ENCODE measurements around the gene SMARCC2.

SMARCC2 gene

DNA sequence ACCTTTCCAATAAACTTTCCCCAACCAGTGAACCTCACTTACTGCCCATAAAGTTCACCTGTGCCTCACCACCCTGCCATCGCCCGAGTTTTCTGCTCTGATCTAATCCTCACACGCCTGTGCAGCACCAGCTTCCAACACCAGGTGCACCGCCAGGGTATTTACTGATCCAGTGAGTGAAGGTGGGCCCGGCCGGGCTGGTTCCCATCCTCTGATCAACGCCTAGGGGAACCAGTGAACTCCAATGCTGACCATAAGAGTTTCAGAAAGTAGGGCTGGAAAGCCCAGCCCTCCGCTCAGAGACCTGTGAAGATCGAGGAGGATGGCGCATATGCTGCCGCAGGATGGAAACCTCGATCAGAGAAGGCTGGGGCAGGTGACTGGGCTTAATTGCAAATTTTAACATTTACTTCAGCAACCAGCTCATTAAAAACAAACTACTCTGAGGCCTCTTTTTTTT is 37.6 kb downstream of the SMARCC2 start:
- Histone ChIP-seq H2AFZ (ENCODE audit: low read length) (peak overlapping the region; percentile 86), H3K27ac (ENCODE audit: low read length) (peak overlapping the region; percentile 80), H3F3A (ENCODE audit: insufficient read depth, low read length) (peaks cover 12% of the 10 kb centered on the region), H3K79me2 (ENCODE audit: low read length) (peaks cover 11% of the 10 kb centered on the region), H3K9me3 (replicated peaks; ENCODE audit: insufficient read depth, low read length) (no peaks in the 10 kb centered on the region), H3K9ac (ENCODE audit: low read length) (peak overlapping the region; percentile 81), H4K20me1 (ENCODE audit: insufficient read depth, low read length) (no peaks in the 10 kb centered on the region), H3K4me2 (ENCODE audit: low read depth, low read length) (peak overlapping the region; percentile 97), H3K4me3 (ENCODE audit: low read length) (peak overlapping the region; percentile 67), H3K27me3 (replicated peaks; ENCODE audit: insufficient read depth, low read length) (no peaks in the 10 kb centered on the region), H3K36me3 (replicated peaks; ENCODE audit: insufficient read depth, low read length) (no peaks in the 10 kb centered on the region), H3K9me2 (replicated peaks; ENCODE audit: insufficient read depth, low read length) (no peaks in the 10 kb centered on the region), H3K4me1 (ENCODE audit: low read length) (peaks cover 13% of the 10 kb centered on the region)
- peak; percentile 88 for DNase-seq
- TF ChIP-seq EZH2 (optimal IDR thresholded peaks at IDR 0.05; ENCODE audit: low read depth, low read length), result no peak
- peak; percentile 68 for TF ChIP-seq CTCF (IDR thresholded peaks at IDR 0.05; ENCODE audit: low read length)
- TF ChIP-seq EZH2phosphoT487 (IDR thresholded peaks at IDR 0.05; ENCODE audit: low read length), result no peak

DNA sequence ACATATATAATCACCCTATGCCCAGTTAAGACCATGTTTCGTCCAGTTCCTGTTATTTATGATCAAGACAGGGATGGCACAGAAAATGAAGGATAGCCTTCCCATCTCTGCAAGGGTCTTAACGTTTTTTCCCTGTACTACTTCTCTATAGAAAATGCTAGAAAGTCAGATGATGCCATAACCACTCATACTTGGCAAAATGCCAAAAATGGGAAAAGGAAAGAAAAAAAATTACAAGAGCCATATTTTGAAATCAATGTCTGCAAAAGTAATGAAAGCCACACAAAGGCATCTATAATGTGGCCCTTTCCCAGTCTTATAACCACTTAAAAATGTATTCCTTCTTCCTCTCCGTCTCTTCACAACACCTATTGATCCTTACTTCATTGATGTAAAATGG is 38.7 kb downstream of the SMARCC2 start:
- no peak for DNase-seq
- H3K27me3 ChIP-seq (replicated peaks; ENCODE audit: insufficient read depth, low read length), result no peaks in the 10 kb centered on the region
- H3K79me2 ChIP-seq (ENCODE audit: low read length), result peaks cover 11% of the 10 kb centered on the region
- peaks cover 13% of the 10 kb centered on the region for H3K4me1 ChIP-seq (ENCODE audit: low read length)
- no peaks in the 10 kb centered on the region for H3K9me3 ChIP-seq (replicated peaks; ENCODE audit: insufficient read depth, low read length)
- H3K4me3 ChIP-seq (ENCODE audit: low read length), result no peak overlapping the region
- H3K27ac ChIP-seq (ENCODE audit: low read length), result no peak overlapping the region
- H3K9ac ChIP-seq (ENCODE audit: low read length), result no peak overlapping the region
- H3K36me3 ChIP-seq (replicated peaks; ENCODE audit: insufficient read depth, low read length), result no peaks in the 10 kb centered on the region
- no peaks in the 10 kb centered on the region for H4K20me1 ChIP-seq (ENCODE audit: insufficient read depth, low read length)
- H3K4me2 ChIP-seq (ENCODE audit: low read depth, low read length), result peak overlapping the region; percentile 97; the same call in 1 of the 2 replicates
- no peaks in the 10 kb centered on the region for H3K9me2 ChIP-seq (replicated peaks; ENCODE audit: insufficient read depth, low read length)
- H3F3A ChIP-seq (ENCODE audit: insufficient read depth, low read length), result peaks cover 14% of the 10 kb centered on the region
- no peak overlapping the region for H2AFZ ChIP-seq (ENCODE audit: low read length)
- no peak for TF ChIP-seq EZH2 (optimal IDR thresholded peaks at IDR 0.05; ENCODE audit: low read depth, low read length)
- no peak for TF ChIP-seq EZH2phosphoT487 (IDR thresholded peaks at IDR 0.05; ENCODE audit: low read length)
- no peak for TF ChIP-seq CTCF (IDR thresholded peaks at IDR 0.05; ENCODE audit: low read length)

- no peak overlapping the region for H3K27ac ChIP-seq (ENCODE audit: low read length)
- no peaks in the 10 kb centered on the region for H4K20me1 ChIP-seq (ENCODE audit: insufficient read depth, low read length)
- no peaks in the 10 kb centered on the region for H3K27me3 ChIP-seq (replicated peaks; ENCODE audit: insufficient read depth, low read length)
- no peaks in the 10 kb centered on the region for H3K79me2 ChIP-seq (ENCODE audit: low read length)
- H3K9me2 ChIP-seq (replicated peaks; ENCODE audit: insufficient read depth, low read length), result no peaks in the 10 kb centered on the region
- H3K4me2 ChIP-seq (ENCODE audit: low read depth, low read length), result no peak overlapping the region
- no peak overlapping the region for H3K9ac ChIP-seq (ENCODE audit: low read length)
- H3K4me1 ChIP-seq (ENCODE audit: low read length), result peaks cover 6% of the 10 kb centered on the region
- no peak for TF ChIP-seq EZH2 (optimal IDR thresholded peaks at IDR 0.05; ENCODE audit: low read depth, low read length)
- TF ChIP-seq EZH2phosphoT487 (IDR thresholded peaks at IDR 0.05; ENCODE audit: low read length), result no peak
- TF ChIP-seq CTCF (IDR thresholded peaks at IDR 0.05; ENCODE audit: low read length), result no peak
- peaks cover 17% of the 10 kb centered on the region for H3F3A ChIP-seq (ENCODE audit: insufficient read depth, low read length)
- H2AFZ ChIP-seq (ENCODE audit: low read length), result no peak overlapping the region
- H3K4me3 ChIP-seq (ENCODE audit: low read length), result no peak overlapping the region
- no peaks in the 10 kb centered on the region; the same call in none of the 2 replicates for H3K36me3 ChIP-seq (replicated peaks; ENCODE audit: insufficient read depth, low read length)
- H3K9me3 ChIP-seq (replicated peaks; ENCODE audit: insufficient read depth, low read length), result no peaks in the 10 kb centered on the region
- no peak for DNase-seq
These were observed 42.5 kb downstream of the SMARCC2 start for GRCh38 chr12:56146492-56147460.

Data from MM.1S (cell line).